ENCODE measurements around the gene CRAMP1.

DNA sequence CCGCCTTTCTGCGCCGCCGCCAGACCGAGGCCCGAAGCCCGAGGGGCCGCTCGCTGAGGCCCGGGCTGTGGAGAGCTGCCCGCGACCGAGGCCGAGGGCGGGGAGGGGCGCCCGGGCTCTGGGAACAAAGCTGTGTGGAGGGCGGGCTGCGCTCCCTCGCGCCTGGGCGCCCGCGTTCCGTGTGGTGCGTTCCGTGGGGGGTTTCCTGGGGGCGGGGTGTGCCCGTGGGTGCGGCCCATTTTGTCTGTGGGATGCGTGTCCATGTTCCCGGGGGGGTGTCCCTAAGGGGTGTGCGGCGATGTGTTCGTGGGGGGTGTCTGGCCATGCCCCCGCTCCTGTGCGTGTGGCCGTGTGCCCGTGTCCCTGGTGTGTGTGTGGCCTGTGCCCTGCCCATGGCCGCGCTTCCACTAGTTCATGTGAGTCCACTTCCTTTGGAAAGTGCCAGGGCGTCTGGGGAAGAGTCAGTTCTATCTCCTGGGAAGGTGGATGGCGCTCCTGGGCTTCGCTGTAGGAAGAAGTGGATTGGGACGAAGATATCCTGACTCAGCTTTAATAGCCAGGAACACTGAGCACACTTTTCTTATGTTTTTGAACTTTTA is 66.4 kb downstream of the CRAMP1 start:
- TF ChIP-seq CTCF (IDR thresholded peaks at IDR 0.05): no peak
- TF ChIP-seq POLR2A (IDR thresholded peaks at IDR 0.05): no peak
